SK-N-SH treated with all-trans-retinoic acid at 6 μM for 48 hours (cell line): ENCODE results near the gene CXCL1.

Source experiments
- ATAC-seq: fragments of 200-7000 bp; cut with Tn5 transposase; 3 replicates; pipeline ENCODE4 v1.9.1; 2020; ENCODE audit warnings: mild to moderate bottlenecking, moderate library complexity
- ARNTL ChIP-seq: fragments of 450-650 bp; formaldehyde crosslinking; IDR thresholded peaks from 2 replicates; pipeline ENCODE4 v1.5.0; 2020; ENCODE audit warnings: low read depth, mild to moderate bottlenecking, moderate library complexity, borderline replicate concordance
- BACH2 ChIP-seq: fragments of 250-450 bp; sonication (Bioruptor Pico); IDR thresholded peaks from 2 replicates; pipeline ENCODE4 v1.9.0; 2021; ENCODE audit warnings: mild to moderate bottlenecking, borderline replicate concordance
- CSDC2 ChIP-seq: fragments of 250-450 bp; sonication (Bioruptor Pico); IDR thresholded peaks from 2 replicates; pipeline ENCODE4 v1.5.0; 2020; ENCODE audit warnings: mild to moderate bottlenecking, moderate library complexity
- ESRRG ChIP-seq: fragments of 250-450 bp; sonication (Bioruptor Pico); IDR thresholded peaks from 2 replicates; pipeline ENCODE4 v1.6.1; 2021; ENCODE audit warnings: mild to moderate bottlenecking
- GLIS3 ChIP-seq: fragments of 250-450 bp; sonication (Bioruptor Pico); IDR thresholded peaks from 2 replicates; pipeline ENCODE4 v1.5.0; 2020; ENCODE audit warnings: mild to moderate bottlenecking, moderate library complexity
- OSR1 ChIP-seq: fragments of 250-450 bp; sonication (Bioruptor Pico); IDR thresholded peaks from 2 replicates; pipeline ENCODE4 v1.8.0; 2022; ENCODE audit warnings: moderate library complexity, mild to moderate bottlenecking, inconsistent platforms
- RARB ChIP-seq: fragments of 250-450 bp; sonication (Bioruptor Pico); IDR thresholded peaks from 2 replicates; pipeline ENCODE4 v1.8.0; 2021; ENCODE audit warnings: mild to moderate bottlenecking, moderate library complexity
- SNAI2 ChIP-seq: fragments of 250-450 bp; sonication (Bioruptor Pico); IDR thresholded peaks from 2 replicates; pipeline ENCODE4 v1.5.0; 2020; ENCODE audit warnings: mild to moderate bottlenecking, moderate library complexity
- TCF4 ChIP-seq: fragments of 250-450 bp; sonication (Bioruptor Pico); IDR thresholded peaks from 2 replicates; pipeline ENCODE4 v1.8.0; 2021; ENCODE audit warnings: mild to moderate bottlenecking, moderate library complexity, borderline replicate concordance
- TOX ChIP-seq: fragments of 250-450 bp; sonication (Bioruptor Pico); IDR thresholded peaks from 2 replicates; pipeline ENCODE4 v1.8.0; 2021; ENCODE audit warnings: mild to moderate bottlenecking, moderate library complexity, borderline replicate concordance
- ZC3H10 ChIP-seq: fragments of 250-450 bp; sonication (Bioruptor Pico); IDR thresholded peaks from 2 replicates; pipeline ENCODE4 v1.5.1; 2021; ENCODE audit warnings: mild to moderate bottlenecking, moderate library complexity
- ZFP3 ChIP-seq: fragments of 250-450 bp; sonication (Bioruptor Pico); IDR thresholded peaks from 2 replicates; pipeline ENCODE4 v1.5.0; 2020; ENCODE audit warnings: mild to moderate bottlenecking, moderate library complexity
- ZFP30 ChIP-seq: fragments of 450-650 bp; formaldehyde crosslinking; IDR thresholded peaks from 2 replicates; pipeline ENCODE4 v1.5.0; 2022; ENCODE audit warnings: mild to moderate bottlenecking, moderate library complexity
- ZNF565 ChIP-seq: fragments of 450-650 bp; formaldehyde crosslinking; conservative IDR thresholded peaks from 2 replicates; pipeline ENCODE4 v1.5.0; 2020; ENCODE audit warnings: low read depth, mild to moderate bottlenecking, moderate library complexity
- ZNF70 ChIP-seq: fragments of 450-650 bp; formaldehyde crosslinking; IDR thresholded peaks from 2 replicates; pipeline ENCODE4 v1.5.0; 2020; ENCODE audit warnings: mild to moderate bottlenecking, moderate library complexity
- ZNF8 ChIP-seq: fragments of 450-650 bp; formaldehyde crosslinking; IDR thresholded peaks from 2 replicates; pipeline ENCODE4 v1.5.0; 2020; ENCODE audit warnings: mild to moderate bottlenecking, moderate library complexity
- TF ChIP-seq, protein P1 (sequence below): fragments of 250-450 bp; sonication (Bioruptor Pico); IDR thresholded peaks from 2 replicates; pipeline ENCODE4 v1.8.0; 2021; ENCODE audit warnings: low read depth, mild to moderate bottlenecking, moderate library complexity, borderline replicate concordance
- TF ChIP-seq, protein P2 (sequence below): fragments of 250-450 bp; sonication (Bioruptor Pico); IDR thresholded peaks from 2 replicates; pipeline ENCODE4 v1.5.1; 2021; ENCODE audit warnings: mild to moderate bottlenecking, moderate library complexity
- TF ChIP-seq, protein P3 (sequence below): fragments of 250-450 bp; sonication (Bioruptor Pico); IDR thresholded peaks from 2 replicates; pipeline ENCODE4 v1.5.0; 2020; ENCODE audit warnings: mild to moderate bottlenecking, moderate library complexity
- TF ChIP-seq, protein P4 (sequence below): fragments of 250-450 bp; sonication (Bioruptor Pico); IDR thresholded peaks from 2 replicates; pipeline ENCODE4 v1.8.0; 2020; ENCODE audit warnings: mild to moderate bottlenecking, moderate library complexity, borderline replicate concordance
- TF ChIP-seq, protein P5 (sequence below): fragments of 250-450 bp; sonication (Bioruptor Pico); IDR thresholded peaks from 2 replicates; pipeline ENCODE4 v1.5.1; 2020; ENCODE audit warnings: low read depth, mild to moderate bottlenecking, moderate library complexity

CXCL1 gene

DNA sequence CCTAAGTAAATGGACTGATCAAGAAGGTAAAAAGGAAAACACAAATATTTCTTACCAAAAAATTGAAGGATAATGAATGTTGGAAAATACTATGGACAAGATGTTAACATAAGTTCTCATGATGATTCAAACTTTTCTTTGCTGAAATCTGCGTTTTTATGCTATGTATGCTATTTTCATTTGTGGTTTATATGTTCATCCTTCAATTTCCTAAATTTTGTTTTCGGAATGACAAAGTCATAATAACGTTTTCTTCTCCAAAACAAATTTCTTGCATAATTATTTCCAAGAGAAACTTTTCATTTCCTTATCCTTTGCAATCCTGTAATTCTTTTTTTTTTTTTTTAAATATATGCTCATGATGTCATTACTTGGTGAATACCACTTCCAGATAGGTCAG lies 8.3 kb upstream of the CXCL1 start:
- no peak for ATAC-seq
- TF ChIP-seq TCF4 (CRISPR knock-in tag) = no peak
- TF ChIP-seq, protein P1, sequence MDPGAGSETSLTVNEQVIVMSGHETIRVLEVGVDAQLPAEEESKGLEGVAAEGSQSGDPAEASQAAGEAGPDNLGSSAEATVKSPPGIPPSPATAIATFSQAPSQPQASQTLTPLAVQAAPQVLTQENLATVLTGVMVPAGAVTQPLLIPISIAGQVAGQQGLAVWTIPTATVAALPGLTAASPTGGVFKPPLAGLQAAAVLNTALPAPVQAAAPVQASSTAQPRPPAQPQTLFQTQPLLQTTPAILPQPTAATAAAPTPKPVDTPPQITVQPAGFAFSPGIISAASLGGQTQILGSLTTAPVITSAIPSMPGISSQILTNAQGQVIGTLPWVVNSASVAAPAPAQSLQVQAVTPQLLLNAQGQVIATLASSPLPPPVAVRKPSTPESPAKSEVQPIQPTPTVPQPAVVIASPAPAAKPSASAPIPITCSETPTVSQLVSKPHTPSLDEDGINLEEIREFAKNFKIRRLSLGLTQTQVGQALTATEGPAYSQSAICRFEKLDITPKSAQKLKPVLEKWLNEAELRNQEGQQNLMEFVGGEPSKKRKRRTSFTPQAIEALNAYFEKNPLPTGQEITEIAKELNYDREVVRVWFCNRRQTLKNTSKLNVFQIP (CRISPR knock-in tag) = no peak
- TF ChIP-seq ZC3H10 (CRISPR knock-in tag) = no peak
- TF ChIP-seq ARNTL = no peak
- no peak for TF ChIP-seq ZNF565 (CRISPR knock-in tag)
- TF ChIP-seq, protein P2, sequence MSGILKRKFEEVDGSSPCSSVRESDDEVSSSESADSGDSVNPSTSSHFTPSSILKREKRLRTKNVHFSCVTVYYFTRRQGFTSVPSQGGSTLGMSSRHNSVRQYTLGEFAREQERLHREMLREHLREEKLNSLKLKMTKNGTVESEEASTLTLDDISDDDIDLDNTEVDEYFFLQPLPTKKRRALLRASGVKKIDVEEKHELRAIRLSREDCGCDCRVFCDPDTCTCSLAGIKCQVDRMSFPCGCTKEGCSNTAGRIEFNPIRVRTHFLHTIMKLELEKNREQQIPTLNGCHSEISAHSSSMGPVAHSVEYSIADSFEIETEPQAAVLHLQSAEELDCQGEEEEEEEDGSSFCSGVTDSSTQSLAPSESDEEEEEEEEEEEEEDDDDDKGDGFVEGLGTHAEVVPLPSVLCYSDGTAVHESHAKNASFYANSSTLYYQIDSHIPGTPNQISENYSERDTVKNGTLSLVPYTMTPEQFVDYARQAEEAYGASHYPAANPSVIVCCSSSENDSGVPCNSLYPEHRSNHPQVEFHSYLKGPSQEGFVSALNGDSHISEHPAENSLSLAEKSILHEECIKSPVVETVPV (CRISPR knock-in tag) = no peak
- no peak for TF ChIP-seq OSR1
- no peak for TF ChIP-seq SNAI2 (CRISPR knock-in tag)
- no peak for TF ChIP-seq ESRRG
- TF ChIP-seq, protein P3, sequence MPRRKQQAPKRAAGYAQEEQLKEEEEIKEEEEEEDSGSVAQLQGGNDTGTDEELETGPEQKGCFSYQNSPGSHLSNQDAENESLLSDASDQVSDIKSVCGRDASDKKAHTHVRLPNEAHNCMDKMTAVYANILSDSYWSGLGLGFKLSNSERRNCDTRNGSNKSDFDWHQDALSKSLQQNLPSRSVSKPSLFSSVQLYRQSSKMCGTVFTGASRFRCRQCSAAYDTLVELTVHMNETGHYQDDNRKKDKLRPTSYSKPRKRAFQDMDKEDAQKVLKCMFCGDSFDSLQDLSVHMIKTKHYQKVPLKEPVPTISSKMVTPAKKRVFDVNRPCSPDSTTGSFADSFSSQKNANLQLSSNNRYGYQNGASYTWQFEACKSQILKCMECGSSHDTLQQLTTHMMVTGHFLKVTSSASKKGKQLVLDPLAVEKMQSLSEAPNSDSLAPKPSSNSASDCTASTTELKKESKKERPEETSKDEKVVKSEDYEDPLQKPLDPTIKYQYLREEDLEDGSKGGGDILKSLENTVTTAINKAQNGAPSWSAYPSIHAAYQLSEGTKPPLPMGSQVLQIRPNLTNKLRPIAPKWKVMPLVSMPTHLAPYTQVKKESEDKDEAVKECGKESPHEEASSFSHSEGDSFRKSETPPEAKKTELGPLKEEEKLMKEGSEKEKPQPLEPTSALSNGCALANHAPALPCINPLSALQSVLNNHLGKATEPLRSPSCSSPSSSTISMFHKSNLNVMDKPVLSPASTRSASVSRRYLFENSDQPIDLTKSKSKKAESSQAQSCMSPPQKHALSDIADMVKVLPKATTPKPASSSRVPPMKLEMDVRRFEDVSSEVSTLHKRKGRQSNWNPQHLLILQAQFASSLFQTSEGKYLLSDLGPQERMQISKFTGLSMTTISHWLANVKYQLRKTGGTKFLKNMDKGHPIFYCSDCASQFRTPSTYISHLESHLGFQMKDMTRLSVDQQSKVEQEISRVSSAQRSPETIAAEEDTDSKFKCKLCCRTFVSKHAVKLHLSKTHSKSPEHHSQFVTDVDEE (CRISPR knock-in tag) = no peak
- no peak for TF ChIP-seq BACH2 (CRISPR knock-in tag)

DNA sequence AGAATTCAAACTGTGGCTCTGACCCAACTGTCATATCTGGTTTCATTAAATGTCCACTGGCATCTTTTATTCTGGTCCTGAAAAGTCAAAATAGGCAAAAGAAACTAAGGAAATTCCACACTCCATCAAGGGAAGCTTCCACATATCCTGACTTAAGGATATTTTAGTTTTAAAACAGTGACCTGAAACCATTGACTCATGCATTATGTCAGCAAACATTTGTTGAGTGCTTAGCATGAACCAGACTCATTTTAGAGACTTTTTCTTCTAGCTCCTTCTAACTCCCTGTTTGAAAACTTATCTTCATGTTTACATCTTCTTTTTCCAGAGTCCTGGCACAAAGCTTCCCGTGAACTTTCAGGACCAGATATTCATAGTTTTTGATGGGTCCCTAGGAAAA lies 6.9 kb upstream of the CXCL1 start:
- TF ChIP-seq GLIS3 (CRISPR knock-in tag) = no peak
- no peak for TF ChIP-seq TOX (CRISPR knock-in tag)
- TF ChIP-seq ZNF70 (CRISPR knock-in tag) = no peak
- TF ChIP-seq, protein P2 (CRISPR knock-in tag) = no peak
- TF ChIP-seq ZNF565 (CRISPR knock-in tag) = no peak
- no peak for TF ChIP-seq ZFP3 (CRISPR knock-in tag)
- no peak for TF ChIP-seq ARNTL
- TF ChIP-seq RARB (CRISPR knock-in tag) = no peak
- no peak for TF ChIP-seq SNAI2 (CRISPR knock-in tag)
- TF ChIP-seq, protein P4, sequence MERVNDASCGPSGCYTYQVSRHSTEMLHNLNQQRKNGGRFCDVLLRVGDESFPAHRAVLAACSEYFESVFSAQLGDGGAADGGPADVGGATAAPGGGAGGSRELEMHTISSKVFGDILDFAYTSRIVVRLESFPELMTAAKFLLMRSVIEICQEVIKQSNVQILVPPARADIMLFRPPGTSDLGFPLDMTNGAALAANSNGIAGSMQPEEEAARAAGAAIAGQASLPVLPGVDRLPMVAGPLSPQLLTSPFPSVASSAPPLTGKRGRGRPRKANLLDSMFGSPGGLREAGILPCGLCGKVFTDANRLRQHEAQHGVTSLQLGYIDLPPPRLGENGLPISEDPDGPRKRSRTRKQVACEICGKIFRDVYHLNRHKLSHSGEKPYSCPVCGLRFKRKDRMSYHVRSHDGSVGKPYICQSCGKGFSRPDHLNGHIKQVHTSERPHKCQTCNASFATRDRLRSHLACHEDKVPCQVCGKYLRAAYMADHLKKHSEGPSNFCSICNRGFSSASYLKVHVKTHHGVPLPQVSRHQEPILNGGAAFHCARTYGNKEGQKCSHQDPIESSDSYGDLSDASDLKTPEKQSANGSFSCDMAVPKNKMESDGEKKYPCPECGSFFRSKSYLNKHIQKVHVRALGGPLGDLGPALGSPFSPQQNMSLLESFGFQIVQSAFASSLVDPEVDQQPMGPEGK = no peak
- TF ChIP-seq, protein P5, sequence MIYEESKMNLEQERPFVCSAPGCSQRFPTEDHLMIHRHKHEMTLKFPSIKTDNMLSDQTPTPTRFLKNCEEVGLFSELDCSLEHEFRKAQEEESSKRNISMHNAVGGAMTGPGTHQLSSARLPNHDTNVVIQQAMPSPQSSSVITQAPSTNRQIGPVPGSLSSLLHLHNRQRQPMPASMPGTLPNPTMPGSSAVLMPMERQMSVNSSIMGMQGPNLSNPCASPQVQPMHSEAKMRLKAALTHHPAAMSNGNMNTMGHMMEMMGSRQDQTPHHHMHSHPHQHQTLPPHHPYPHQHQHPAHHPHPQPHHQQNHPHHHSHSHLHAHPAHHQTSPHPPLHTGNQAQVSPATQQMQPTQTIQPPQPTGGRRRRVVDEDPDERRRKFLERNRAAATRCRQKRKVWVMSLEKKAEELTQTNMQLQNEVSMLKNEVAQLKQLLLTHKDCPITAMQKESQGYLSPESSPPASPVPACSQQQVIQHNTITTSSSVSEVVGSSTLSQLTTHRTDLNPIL (CRISPR knock-in tag) = no peak
- TF ChIP-seq CSDC2 (CRISPR knock-in tag) = no peak
- TF ChIP-seq, all 23 proteins: peak for 0
- no peak for ATAC-seq

DNA sequence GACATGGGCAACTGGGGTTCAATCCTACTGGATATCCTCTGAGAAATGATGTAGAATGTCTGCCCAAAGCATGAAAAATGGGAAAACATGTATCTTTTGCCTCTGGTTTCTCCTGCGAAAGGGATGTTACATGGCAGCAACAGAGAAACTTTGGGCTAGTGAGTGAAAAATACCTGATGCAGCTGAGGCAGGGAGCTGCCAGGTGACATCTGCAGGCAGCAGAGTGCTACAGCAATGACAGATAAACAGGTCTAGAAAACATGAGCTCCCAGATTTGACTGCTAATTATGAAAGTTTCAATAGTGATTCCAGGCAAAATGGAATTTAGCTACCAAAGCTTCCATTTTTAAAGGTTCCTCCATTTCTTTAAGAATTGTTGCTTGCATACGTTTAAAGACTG lies 4.8 kb upstream of the CXCL1 start:
- peak; percentile 41; the same call in 1 of the 3 replicates for ATAC-seq
- TF ChIP-seq OSR1 = no peak
- TF ChIP-seq BACH2 (CRISPR knock-in tag) = no peak
- TF ChIP-seq, protein P3 (CRISPR knock-in tag) = no peak
- no peak for TF ChIP-seq GLIS3 (CRISPR knock-in tag)
- no peak for TF ChIP-seq ZFP30
- no peak for TF ChIP-seq CSDC2 (CRISPR knock-in tag)
- no peak for TF ChIP-seq ZNF565 (CRISPR knock-in tag)
- TF ChIP-seq RARB (CRISPR knock-in tag) = no peak
- no peak for TF ChIP-seq ESRRG
- TF ChIP-seq ZC3H10 (CRISPR knock-in tag) = no peak
- no peak for TF ChIP-seq ZNF8 (CRISPR knock-in tag)
